Trophoblast cell (in vitro differentiated cells and primary cell): ENCODE results near the gene TEF.

ENCODE experiments used
- DNase-seq, 2 donors: peaks; one replicate each; pipeline ENCODE4 v3.0.0-alpha.2; 2016
- H2AFZ ChIP-seq: 2 replicates; pipeline ENCODE4 v1.6.1; 2013; ENCODE audit warnings: low read length, moderate library complexity, mild to moderate bottlenecking; ENCODE audit not compliant: insufficient read depth, poor library complexity
- H2AK5ac ChIP-seq: 2 replicates; pipeline ENCODE4 v1.6.1; 2013; ENCODE audit warnings: mild to moderate bottlenecking, low read length
- H2BK120ac ChIP-seq: 2 replicates; pipeline ENCODE4 v1.6.1; 2013; ENCODE audit warnings: low read length, mild to moderate bottlenecking, moderate library complexity; ENCODE audit not compliant: insufficient read depth, poor library complexity
- H2BK12ac ChIP-seq: 2 replicates; pipeline ENCODE4 v1.6.1; 2013; ENCODE audit warnings: mild to moderate bottlenecking, low read length, moderate library complexity
- H2BK5ac ChIP-seq: 2 replicates; pipeline ENCODE4 v1.6.1; 2013; ENCODE audit warnings: low read length, low read depth, moderate library complexity, mild to moderate bottlenecking; ENCODE audit not compliant: poor library complexity
- H3K14ac ChIP-seq: 2 replicates; pipeline ENCODE4 v1.6.1; 2013; ENCODE audit warnings: mild to moderate bottlenecking, low read length
- H3K18ac ChIP-seq: 2 replicates; pipeline ENCODE4 v1.6.1; 2013; ENCODE audit warnings: mild to moderate bottlenecking, low read length
- H3K23ac ChIP-seq: 2 replicates; pipeline ENCODE4 v1.6.1; 2013; ENCODE audit warnings: low read length
- H3K27ac ChIP-seq: 2 replicates; pipeline ENCODE4 v1.5.1; 2013; ENCODE audit warnings: low read depth, mild to moderate bottlenecking, inconsistent platforms, low read length, moderate library complexity
- H3K27me3 ChIP-seq: 2 replicates; pipeline ENCODE4 v1.6.1; 2013; ENCODE audit warnings: inconsistent platforms, mild to moderate bottlenecking, low read length, moderate library complexity; ENCODE audit not compliant: insufficient read depth
- H3K36me3 ChIP-seq, 2 experiments: 1 replicate in 1 of 2; 2 replicates in 1 of 2; pipeline ENCODE4 v1.6.1; 2013; ENCODE audit warnings: low read length in 2 of 2, mild to moderate bottlenecking in 2 of 2, moderate library complexity in 1 of 2; ENCODE audit not compliant: insufficient read depth in 2 of 2, control insufficient read depth in 1 of 2
- H3K4ac ChIP-seq: 2 replicates; pipeline ENCODE4 v1.6.1; 2013; ENCODE audit warnings: low read depth, mild to moderate bottlenecking, low read length, moderate library complexity
- H3K4me1 ChIP-seq, 2 experiments: 1 replicate in 1 of 2; 2 replicates in 1 of 2; pipeline ENCODE4 v1.6.1; 2013; ENCODE audit warnings: low read length in 2 of 2, mild to moderate bottlenecking in 2 of 2, moderate library complexity in 1 of 2; ENCODE audit not compliant: insufficient read depth in 2 of 2, control insufficient read depth in 1 of 2
- H3K4me2 ChIP-seq: 2 replicates; pipeline ENCODE4 v1.6.1; 2013; ENCODE audit warnings: inconsistent platforms, mild to moderate bottlenecking, low read length, moderate library complexity
- H3K4me3 ChIP-seq: 2 replicates; pipeline ENCODE4 v1.5.1; 2013; ENCODE audit warnings: mild to moderate bottlenecking, low read depth, low read length, inconsistent platforms
- H3K79me1 ChIP-seq: one replicate; pipeline ENCODE4 v1.6.1; 2013; ENCODE audit warnings: low read length
- H3K79me2 ChIP-seq: 2 replicates; pipeline ENCODE4 v1.6.1; 2013; ENCODE audit warnings: low read length, mild to moderate bottlenecking; ENCODE audit not compliant: control insufficient read depth, insufficient read depth, poor library complexity
- H3K9ac ChIP-seq: 2 replicates; pipeline ENCODE4 v1.6.1; 2013; ENCODE audit warnings: mild to moderate bottlenecking, low read length
- H3K9me3 ChIP-seq: 2 replicates; pipeline ENCODE4 v1.6.1; 2013; ENCODE audit warnings: low read depth, mild to moderate bottlenecking, control low read depth, inconsistent platforms, low read length; ENCODE audit not compliant: insufficient read depth
- H4K12ac ChIP-seq: 2 replicates; pipeline ENCODE4 v1.6.1; 2013; ENCODE audit warnings: low read depth, mild to moderate bottlenecking, low read length, moderate library complexity
- H4K8ac ChIP-seq: 2 replicates; pipeline ENCODE4 v1.6.1; 2013; ENCODE audit warnings: low read depth, mild to moderate bottlenecking, low read length, moderate library complexity
- H4K91ac ChIP-seq: one replicate; pipeline ENCODE4 v1.6.1; 2013; ENCODE audit warnings: low read depth, mild to moderate bottlenecking, low read length, moderate library complexity
- WGBS: extraction: QIAGEN DNeasy Blood & Tissue Kit; methylation state at CpG from one replicate; pipeline ENCODE4 v1.1.7; 2013; ENCODE audit warnings: missing lambda C conversion rate; ENCODE audit not compliant: insufficient read length, insufficient coverage; ENCODE audit errors: extremely low coverage; 5-methylcytosine and 5-hydroxymethylcytosine counted together

Gene TEF

DNA sequence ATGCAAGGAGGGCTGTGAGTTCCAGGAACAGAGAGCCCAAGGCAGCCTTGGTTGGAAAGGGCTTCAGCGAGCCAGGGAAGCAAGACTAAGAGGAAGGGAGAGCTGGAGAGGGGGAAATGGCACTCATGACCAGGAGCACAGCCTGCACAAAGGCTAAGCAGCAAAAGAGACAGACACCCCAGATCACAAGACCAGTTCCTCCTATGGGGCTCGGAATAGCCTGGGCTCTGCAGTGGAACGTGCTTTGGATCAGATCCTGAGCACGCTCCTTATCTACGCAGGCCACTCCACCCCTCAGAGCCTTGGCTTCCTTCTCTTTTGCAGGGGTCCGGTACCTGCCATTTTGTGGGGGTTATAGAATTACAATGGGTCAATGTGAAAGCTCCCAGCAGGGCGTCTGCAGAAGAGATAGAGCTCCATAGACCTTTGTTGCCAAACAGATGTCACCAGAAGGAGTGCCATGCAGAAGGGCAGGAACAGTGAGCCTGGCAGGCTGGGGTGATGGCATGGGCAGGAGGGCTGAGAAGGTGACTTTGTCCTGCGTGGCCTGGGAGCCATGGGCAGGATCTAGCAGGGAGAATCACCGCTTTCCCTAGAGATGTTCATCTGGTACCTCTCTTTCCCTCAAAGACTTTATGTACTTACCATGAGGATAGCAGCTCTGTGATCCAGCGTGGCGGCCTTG lies 46.6 kb upstream of the TEF start:
- Histone ChIP-seq H2BK12ac (no peak overlapping the region), H4K91ac (no peak overlapping the region), H2BK5ac (no peak overlapping the region), H3K14ac (no peak overlapping the region), H2AK5ac (no peak overlapping the region), H3K36me3 (peaks cover 59% of the 10 kb centered on the region in 2 experiments), H3K27me3 (no peaks in the 10 kb centered on the region), H3K9ac (no peak overlapping the region), H3K4ac (no peak overlapping the region), H3K4me1 (peaks cover 0 to 3% of the 10 kb centered on the region in 2 experiments), H3K27ac (no peak overlapping the region), H3K79me2 (no peaks in the 10 kb centered on the region), H3K4me2 (no peak overlapping the region), H3K9me3 (no peaks in the 10 kb centered on the region), H2AFZ (no peak overlapping the region), H4K12ac (no peak overlapping the region), H3K23ac (no peak overlapping the region), H2BK120ac (no peak overlapping the region), H3K79me1 (no peaks in the 10 kb centered on the region), H4K8ac (no peak overlapping the region), H3K18ac (no peak overlapping the region), H3K4me3 (no peak overlapping the region)
- WGBS: no CpG with 5 or more reads among the region's 11 CpGs
- no peak for DNase-seq

DNA sequence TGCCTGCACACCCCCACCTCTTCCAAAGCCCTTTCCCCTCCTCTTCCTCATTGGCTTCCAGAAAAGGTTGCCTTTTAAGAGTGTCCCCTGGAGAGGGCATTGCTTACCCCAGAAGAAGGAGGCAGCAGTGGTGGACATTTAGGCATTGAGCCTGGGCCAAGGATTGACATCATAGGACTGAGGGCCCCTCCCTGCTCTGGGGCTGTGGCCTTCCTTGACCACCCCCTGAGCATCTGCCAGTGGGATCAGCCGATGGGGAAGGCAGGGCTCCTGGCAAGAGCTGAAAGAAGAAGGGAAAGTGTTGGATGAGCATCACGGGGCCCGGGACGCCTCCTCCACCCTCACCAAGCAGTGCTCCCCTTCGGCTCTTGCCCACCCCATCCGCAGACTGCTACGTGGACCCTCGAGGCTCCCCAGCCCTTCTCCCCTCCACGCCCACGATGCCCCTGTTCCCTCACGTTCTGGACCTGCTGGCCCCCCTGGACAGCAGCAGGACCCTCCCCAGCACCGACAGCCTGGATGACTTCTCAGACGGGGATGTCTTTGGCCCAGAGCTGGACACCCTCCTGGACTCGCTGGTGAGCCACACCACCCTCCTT lies 43.0 kb upstream of the TEF start:
- no peak overlapping the region for H2BK5ac ChIP-seq
- WGBS: no CpG with 5 or more reads among the region's 14 CpGs
- no peaks in the 10 kb centered on the region for H3K79me1 ChIP-seq

GRCh38 chr22:41339823-41340222 lies 41.9 kb upstream of the TEF start:
- Histone ChIP-seq H3K79me1 (no peaks in the 10 kb centered on the region), H3K9ac (no peak overlapping the region), H4K12ac (no peak overlapping the region), H4K91ac (no peak overlapping the region), H3K9me3 (no peaks in the 10 kb centered on the region), H3K4ac (no peak overlapping the region), H3K79me2 (no peaks in the 10 kb centered on the region), H3K4me3 (no peak overlapping the region), H3K27me3 (no peaks in the 10 kb centered on the region), H3K14ac (no peak overlapping the region), H2AK5ac (no peak overlapping the region), H2BK5ac (no peak overlapping the region), H3K4me2 (no peak overlapping the region), H3K23ac (no peak overlapping the region), H2BK12ac (no peak overlapping the region), H3K18ac (no peak overlapping the region), H3K4me1 (no peaks in the 10 kb centered on the region), H2AFZ (no peak overlapping the region), H4K8ac (no peak overlapping the region), H3K36me3 (peaks cover 69 to 70% of the 10 kb centered on the region in 2 experiments), H3K27ac (no peak overlapping the region), H2BK120ac (no peak overlapping the region)
- DNase-seq: no peak
- no CpG with 5 or more reads among the region's 18 CpGs for WGBS

More for the DNA sequence above, 43.0 kb upstream of the TEF start:
- Histone ChIP-seq H4K12ac (no peak overlapping the region), H4K91ac (no peak overlapping the region), H3K4me1 (no peaks in the 10 kb centered on the region), H3K4me3 (no peak overlapping the region), H3K9ac (no peak overlapping the region), H3K27me3 (no peaks in the 10 kb centered on the region), H2AK5ac (no peak overlapping the region), H3K14ac (no peak overlapping the region), H3K36me3 (peaks cover 64 to 67% of the 10 kb centered on the region in 2 experiments), H3K4ac (no peak overlapping the region), H3K27ac (no peak overlapping the region), H2BK12ac (no peak overlapping the region), H3K4me2 (no peak overlapping the region), H2BK120ac (no peak overlapping the region), H3K9me3 (no peaks in the 10 kb centered on the region), H3K79me2 (no peaks in the 10 kb centered on the region), H4K8ac (no peak overlapping the region), H2AFZ (no peak overlapping the region), H3K23ac (no peak overlapping the region), H3K18ac (no peak overlapping the region)
- no peak for DNase-seq

DNA sequence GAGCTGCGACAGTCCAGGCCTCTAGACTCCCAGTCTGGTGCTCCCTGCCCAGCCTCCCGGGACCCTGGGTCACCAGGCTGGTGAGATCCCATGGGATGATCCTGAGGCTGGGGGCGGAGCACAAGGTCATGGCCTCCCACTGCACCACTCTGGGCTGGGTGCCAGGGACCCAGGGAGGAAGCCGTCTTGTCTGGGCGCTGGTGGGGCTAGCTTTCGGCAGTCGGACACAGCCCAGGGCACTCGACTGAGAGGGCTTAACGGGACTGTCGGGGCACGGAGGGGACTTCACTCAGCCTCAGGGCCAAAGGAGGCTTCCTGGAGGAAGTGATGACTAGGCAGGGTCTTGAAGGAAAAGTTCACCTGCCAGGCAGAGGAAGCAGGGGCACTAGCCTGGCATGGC lies 41.4 kb upstream of the TEF start:
- no peaks in the 10 kb centered on the region for H3K9me3 ChIP-seq
- H3K27ac ChIP-seq: no peak overlapping the region
- H3K36me3 ChIP-seq: peaks cover 65 to 67% of the 10 kb centered on the region in 2 experiments
- no peak overlapping the region for H3K4ac ChIP-seq
- H3K23ac ChIP-seq: no peak overlapping the region
- H4K8ac ChIP-seq: no peak overlapping the region
- no peak overlapping the region for H3K18ac ChIP-seq
- no peaks in the 10 kb centered on the region for H3K79me2 ChIP-seq
- no peak overlapping the region for H2AK5ac ChIP-seq
- H3K4me1 ChIP-seq: no peaks in the 10 kb centered on the region
- no peak overlapping the region for H3K4me3 ChIP-seq
- H3K14ac ChIP-seq: no peak overlapping the region
- no peak overlapping the region for H4K91ac ChIP-seq
- no CpG with 5 or more reads among the region's 11 CpGs for WGBS
- no peak for DNase-seq
- H2AFZ ChIP-seq: no peak overlapping the region
- no peak overlapping the region for H3K4me2 ChIP-seq
- H2BK120ac ChIP-seq: no peak overlapping the region
- no peak overlapping the region for H2BK12ac ChIP-seq
- no peak overlapping the region for H3K9ac ChIP-seq
- H4K12ac ChIP-seq: no peak overlapping the region
- no peaks in the 10 kb centered on the region for H3K79me1 ChIP-seq
- no peak overlapping the region for H2BK5ac ChIP-seq
- no peaks in the 10 kb centered on the region for H3K27me3 ChIP-seq
